Fibroblast of pulmonary artery (primary cell): ENCODE results near the gene NPAS3.

Experiments
- DNase-seq: peaks from one replicate; pipeline ENCODE4 v3.0.0-alpha.2; 2010; ENCODE audit warnings: low read depth
- H3K4me3 ChIP-seq: replicated peaks from 2 replicates; pipeline ENCODE4 v1.5.1; 2011; ENCODE audit warnings: low read depth, mild to moderate bottlenecking, control low read depth, low read length, moderate library complexity
- TF ChIP-seq, protein P1 (sequence below): IDR thresholded peaks from 2 replicates; pipeline ENCODE4 v1.5.1; 2011; ENCODE audit warnings: mild to moderate bottlenecking, control low read depth, low read length, inconsistent platforms; ENCODE audit errors: missing control alignments

Gene NPAS3

DNA sequence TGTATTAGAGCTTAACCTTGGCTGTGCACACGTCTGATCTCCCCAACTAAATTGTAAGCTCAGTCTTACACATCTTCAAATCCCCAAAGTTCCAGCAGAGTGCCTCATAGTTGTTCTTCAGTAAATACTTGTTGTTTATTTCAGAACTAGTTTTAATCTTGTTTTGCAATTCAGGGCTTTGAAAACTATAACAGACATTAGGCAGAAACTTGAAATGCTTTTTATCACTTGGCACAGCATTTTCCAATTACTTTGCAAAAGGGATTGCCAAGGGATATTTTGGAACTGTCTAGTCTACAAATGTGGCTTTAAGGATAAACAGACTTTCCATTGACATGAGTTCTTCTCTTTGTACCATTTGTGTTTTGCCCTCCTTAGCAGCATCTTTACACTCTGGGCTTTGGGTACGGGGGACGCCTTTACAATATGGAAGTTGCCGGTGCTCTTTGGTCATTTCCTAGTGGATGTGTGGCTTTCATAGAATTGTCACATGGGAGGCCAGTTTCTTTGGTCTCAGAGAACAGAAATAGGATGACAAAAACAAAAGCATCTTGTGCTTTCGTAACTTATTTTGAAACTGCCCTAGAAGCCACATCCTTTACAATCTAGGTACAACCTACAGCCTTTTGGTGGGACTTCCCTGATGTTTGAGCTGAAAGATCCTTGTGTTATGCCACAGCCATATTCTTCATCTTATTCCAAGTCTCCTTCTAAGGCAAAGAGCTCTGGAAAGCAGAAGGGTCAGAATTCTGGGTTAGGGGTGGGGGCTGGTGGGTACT, 96.9 kb downstream of the NPAS3 start:
- no peak overlapping the region for H3K4me3 ChIP-seq
- DNase-seq, result no peak
- TF ChIP-seq, protein P1, sequence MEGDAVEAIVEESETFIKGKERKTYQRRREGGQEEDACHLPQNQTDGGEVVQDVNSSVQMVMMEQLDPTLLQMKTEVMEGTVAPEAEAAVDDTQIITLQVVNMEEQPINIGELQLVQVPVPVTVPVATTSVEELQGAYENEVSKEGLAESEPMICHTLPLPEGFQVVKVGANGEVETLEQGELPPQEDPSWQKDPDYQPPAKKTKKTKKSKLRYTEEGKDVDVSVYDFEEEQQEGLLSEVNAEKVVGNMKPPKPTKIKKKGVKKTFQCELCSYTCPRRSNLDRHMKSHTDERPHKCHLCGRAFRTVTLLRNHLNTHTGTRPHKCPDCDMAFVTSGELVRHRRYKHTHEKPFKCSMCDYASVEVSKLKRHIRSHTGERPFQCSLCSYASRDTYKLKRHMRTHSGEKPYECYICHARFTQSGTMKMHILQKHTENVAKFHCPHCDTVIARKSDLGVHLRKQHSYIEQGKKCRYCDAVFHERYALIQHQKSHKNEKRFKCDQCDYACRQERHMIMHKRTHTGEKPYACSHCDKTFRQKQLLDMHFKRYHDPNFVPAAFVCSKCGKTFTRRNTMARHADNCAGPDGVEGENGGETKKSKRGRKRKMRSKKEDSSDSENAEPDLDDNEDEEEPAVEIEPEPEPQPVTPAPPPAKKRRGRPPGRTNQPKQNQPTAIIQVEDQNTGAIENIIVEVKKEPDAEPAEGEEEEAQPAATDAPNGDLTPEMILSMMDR, result no peak

DNA sequence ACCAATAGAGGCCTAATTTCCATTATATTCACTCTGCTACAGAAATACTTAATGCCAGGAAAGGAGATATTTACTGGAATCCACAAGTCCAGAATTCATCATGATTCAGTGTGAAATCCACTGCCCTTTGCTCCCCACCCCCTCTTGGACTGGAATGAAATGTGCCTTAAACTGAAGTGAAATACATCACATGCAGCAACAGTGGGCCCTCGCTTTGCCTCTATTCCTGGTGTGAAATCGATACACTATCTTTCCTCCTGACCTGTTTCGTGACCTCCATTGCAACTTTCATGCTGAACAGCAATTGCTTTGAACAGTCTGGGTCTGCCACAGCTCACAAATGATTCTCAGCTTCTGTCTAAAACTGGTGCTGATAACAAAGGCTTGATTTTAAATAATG, 100.6 kb downstream of the NPAS3 start:
- TF ChIP-seq, protein P1, result no peak
- H3K4me3 ChIP-seq, result no peak overlapping the region
- DNase-seq, result no peak

DNA sequence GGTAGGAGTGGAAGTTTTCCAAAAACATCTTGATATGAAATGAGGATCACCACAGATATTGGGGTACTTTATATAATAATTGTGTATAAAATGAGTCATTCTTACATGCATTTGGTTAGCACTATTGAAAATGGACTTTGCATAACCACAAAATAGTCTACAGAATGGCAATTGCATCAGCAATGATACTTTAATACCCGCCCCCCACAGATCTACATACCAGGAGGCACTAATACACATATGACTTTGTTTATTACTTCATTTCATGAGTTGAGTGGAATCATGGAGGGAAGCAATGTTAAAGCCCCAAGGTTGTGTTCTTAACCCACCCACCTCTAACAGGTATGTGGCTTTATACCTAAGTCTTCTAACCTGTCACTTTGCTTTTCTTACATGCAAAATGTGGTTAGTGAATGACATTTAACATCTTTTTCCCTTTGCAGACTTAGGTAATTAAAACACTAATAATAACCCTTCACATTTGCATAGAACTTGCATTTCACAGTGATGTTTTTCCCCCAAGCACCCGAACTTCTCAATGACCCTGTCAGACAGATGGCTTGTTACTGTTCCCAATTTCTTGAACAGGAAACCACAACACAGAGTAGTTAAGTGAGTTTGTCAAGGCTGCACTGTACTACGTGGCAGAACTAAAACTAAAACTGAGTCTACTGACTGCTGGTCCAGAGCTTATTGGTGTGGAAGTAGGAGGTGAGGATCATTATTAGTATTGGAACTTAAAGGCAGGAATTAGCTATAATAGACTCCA, 101.9 kb downstream of the NPAS3 start:
- DNase-seq, result no peak
- H3K4me3 ChIP-seq, result no peak overlapping the region
- TF ChIP-seq, protein P1, result no peak

DNA sequence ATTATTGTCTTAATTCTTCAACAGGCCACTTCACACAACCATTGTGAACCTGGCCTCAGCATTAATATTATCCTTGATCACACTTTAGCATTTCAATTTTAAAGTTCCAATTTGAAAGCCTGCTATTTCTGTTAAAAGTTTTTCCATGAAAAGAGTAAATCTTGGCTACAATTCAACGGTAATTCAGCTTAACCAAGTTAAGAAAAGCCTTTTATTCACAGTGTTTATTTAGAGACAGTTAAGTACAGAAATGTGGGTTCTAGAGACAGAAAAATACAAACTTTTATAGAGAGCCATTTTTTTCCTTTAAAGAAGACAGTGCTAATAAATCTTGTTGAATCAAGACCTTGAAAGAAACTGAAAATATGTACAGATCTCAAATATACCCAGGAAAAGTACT, 103.9 kb downstream of the NPAS3 start:
- TF ChIP-seq, protein P1, result no peak
- no peak for DNase-seq
- no peak overlapping the region for H3K4me3 ChIP-seq

DNA sequence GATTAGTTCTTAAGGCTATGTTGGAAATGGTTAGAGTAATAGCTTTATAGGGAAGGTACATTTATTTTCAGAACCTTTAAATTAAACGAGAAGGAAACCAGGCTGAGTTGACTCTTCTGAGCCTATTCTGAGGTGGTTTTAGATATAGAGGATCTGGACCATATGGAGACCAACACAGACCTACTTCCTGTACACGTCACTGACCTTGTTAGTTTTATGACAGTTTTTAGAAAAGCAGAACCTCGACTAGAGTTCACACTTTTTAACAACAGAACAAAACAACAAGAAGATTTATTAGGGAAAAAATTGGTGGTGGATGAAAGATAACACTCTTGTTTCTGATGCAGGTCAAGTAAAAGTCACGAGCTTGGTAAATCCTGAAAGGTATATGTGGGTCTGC, 107.1 kb downstream of the NPAS3 start:
- DNase-seq, result no peak
- TF ChIP-seq, protein P1, result no peak
- H3K4me3 ChIP-seq, result no peak overlapping the region

DNA sequence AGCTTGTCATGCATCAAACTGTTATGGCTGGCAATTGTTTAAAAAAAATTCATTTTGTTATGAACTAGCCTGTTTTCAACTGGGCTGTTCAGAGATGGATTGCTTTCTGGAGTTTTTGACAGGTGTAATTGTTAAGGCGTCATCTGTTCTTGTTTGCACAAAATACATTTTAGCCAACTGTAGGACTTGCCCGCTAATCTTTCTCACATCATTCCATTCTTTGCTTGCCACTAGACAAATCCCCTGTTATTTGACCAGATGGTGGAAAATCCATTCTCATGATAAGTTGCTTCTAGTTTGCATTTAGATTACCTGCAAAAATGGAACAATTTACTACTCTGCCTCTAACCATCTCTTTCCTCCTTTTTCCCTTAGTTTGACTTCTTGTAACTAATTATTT, 114.3 kb downstream of the NPAS3 start:
- no peak for DNase-seq
- TF ChIP-seq, protein P1, result no peak

More for the DNA sequence above, 114.3 kb downstream of the NPAS3 start:
- no peak overlapping the region for H3K4me3 ChIP-seq
